ENCODE results near the gene LMTK3. TPM values are rescaled to one million over a fixed set of nuclear protein-coding genes. Genes with fewer than 3 reads are reported as not detected.
A peak's percentile ranks its signal among the peaks of the same experiment; 100 is the strongest.

LMTK3 gene
- polyA plus RNA-seq (2011; rRNA removed) (0.25 TPM in 2 replicates), polyA minus RNA-seq (2011; rRNA and poly(A)+ RNA removed) (0.17 and 0.55 TPM in 2 replicates)

- H3K27ac ChIP-seq (ENCODE audit: low read depth, low read length): no peak within 1 kb of the TSS
- TF ChIP-seq CTCF (IDR thresholded peaks at IDR 0.05; ENCODE audit: low read depth, low read length): no peak
- peak within 1 kb of the TSS; percentile 39 for H3K4me3 ChIP-seq (ENCODE audit: low read depth, low read length)
- no peak for DNase-seq (ENCODE audit: low read depth, low spot score)
- POLR2A ChIA-PET: no interaction called here
- CTCF ChIA-PET: no interaction called here
- no peaks in the 10 kb centered on the region; the same call in 1 of the 2 replicates for H3K9me3 ChIP-seq (ENCODE audit: control insufficient read depth, insufficient read depth, low read length)
- H3K27me3 ChIP-seq (ENCODE audit: control insufficient read depth, insufficient read depth, low read length): peaks cover 35% of the 10 kb centered on the region
Observed at GRCh38 chr19:48511800-48512503, at the start of gene LMTK3. TSS of gene LMTK3 (minus strand) at chr19:48511835. CDS start at chr19:48511576, 259 bp downstream.

- ChIA-PET CTCF (no interaction called here), POLR2A (no interaction called here)
- no peak for TF ChIP-seq CTCF (IDR thresholded peaks at IDR 0.05; ENCODE audit: low read depth, low read length)
- no peak for DNase-seq (ENCODE audit: low read depth, low spot score)
- H3K4me3 ChIP-seq (ENCODE audit: low read depth, low read length): no peak overlapping the region
- no peaks in the 10 kb centered on the region for H3K27me3 ChIP-seq (ENCODE audit: control insufficient read depth, insufficient read depth, low read length)
- H3K9me3 ChIP-seq (ENCODE audit: control insufficient read depth, insufficient read depth, low read length): no peaks in the 10 kb centered on the region
- H3K27ac ChIP-seq (ENCODE audit: low read depth, low read length): no peak overlapping the region
Observed at GRCh38 chr19:48561412-48561811, 49.8 kb upstream of the LMTK3 start.

- Histone ChIP-seq H3K27ac (ENCODE audit: low read depth, low read length) (peak overlapping the region; percentile 21), H3K4me3 (ENCODE audit: low read depth, low read length) (no peak overlapping the region), H3K27me3 (ENCODE audit: control insufficient read depth, insufficient read depth, low read length) (no peaks in the 10 kb centered on the region), H3K9me3 (ENCODE audit: control insufficient read depth, insufficient read depth, low read length) (no peaks in the 10 kb centered on the region)
- no peak for DNase-seq (ENCODE audit: low read depth, low spot score)
- POLR2A ChIA-PET: interaction anchor here (1.0 kb wide), 1 partner anchor 8 kb away, joined by 6 read pairs; no protein-coding TSS in a partner anchor
- no peak for TF ChIP-seq CTCF (IDR thresholded peaks at IDR 0.05; ENCODE audit: low read depth, low read length)
- CTCF ChIA-PET: interaction anchor here (1.0 kb wide), 1 partner anchor 29 kb away, joined by 6 read pairs; no protein-coding TSS in a partner anchor
Observed at GRCh38 chr19:48560095-48560530, 48.5 kb upstream of the LMTK3 start.

- Histone ChIP-seq H3K27me3 (ENCODE audit: control insufficient read depth, insufficient read depth, low read length) (no peaks in the 10 kb centered on the region), H3K27ac (ENCODE audit: low read depth, low read length) (no peak overlapping the region), H3K4me3 (ENCODE audit: low read depth, low read length) (no peak overlapping the region), H3K9me3 (ENCODE audit: control insufficient read depth, insufficient read depth, low read length) (no peaks in the 10 kb centered on the region)
- no peak for DNase-seq (ENCODE audit: low read depth, low spot score)
- TF ChIP-seq CTCF (IDR thresholded peaks at IDR 0.05; ENCODE audit: low read depth, low read length): no peak
- CTCF ChIA-PET: interaction anchor here (0.7 to 1.0 kb wide), 2 partner anchors 30 to 208 kb away, joined by 5 to 7 read pairs; no protein-coding TSS in a partner anchor
- POLR2A ChIA-PET: interaction anchor here (0.7 kb wide), 1 partner anchor 44 kb away, joined by 4 read pairs; no protein-coding TSS in a partner anchor
Observed at GRCh38 chr19:48558018-48558684, 46.5 kb upstream of the LMTK3 start.

GRCh38 chr19:48556825-48557224, 45.2 kb upstream of the LMTK3 start:
- no peak overlapping the region for H3K4me3 ChIP-seq (ENCODE audit: low read depth, low read length)
- H3K27me3 ChIP-seq (ENCODE audit: control insufficient read depth, insufficient read depth, low read length): no peaks in the 10 kb centered on the region
- CTCF ChIA-PET: interaction anchor here (0.6 kb wide), 2 partner anchors 17 to 28 kb away, joined by 3 to 4 read pairs; no protein-coding TSS in a partner anchor
- no peak overlapping the region for H3K27ac ChIP-seq (ENCODE audit: low read depth, low read length)
- TF ChIP-seq CTCF (IDR thresholded peaks at IDR 0.05; ENCODE audit: low read depth, low read length): no peak
- no peak for DNase-seq (ENCODE audit: low read depth, low spot score)
- H3K9me3 ChIP-seq (ENCODE audit: control insufficient read depth, insufficient read depth, low read length): no peaks in the 10 kb centered on the region
- POLR2A ChIA-PET: no interaction called here
